Stimulated activated CD8-positive, alpha-beta memory T cell treated with anti-CD3 and anti-CD28 coated beads, Interleukin-4, amount 100 ng/mL, for 24 hours (primary cell): ENCODE results near the gene AGTPBP1.
"Not testable (repeated sequence)": the region's sequence is repeated elsewhere in the genome, so short reads cannot be mapped to it uniquely, and the experiment has no call there.

ENCODE experiments used
- DNase-seq: peaks from one replicate; pipeline ENCODE4 v3.0.0-alpha.2; 2020; ENCODE audit warnings: low read depth

AGTPBP1 gene

GRCh38 chr9:85741875-85742596 lies at the start of gene AGTPBP1:
Gene AGTPBP1, minus strand, starts transcription at chr9:85741954. Its CDS starts 29,421 bp downstream, at chr9:85712533.
- DNase-seq, result peak; percentile 98

GRCh38 chr9:85786116-85786515 lies 44.4 kb upstream of the AGTPBP1 start:
- not testable (repeated sequence) for DNase-seq

GRCh38 chr9:85773844-85774243 lies 32.1 kb upstream of the AGTPBP1 start:
- not testable (repeated sequence) for DNase-seq

GRCh38 chr9:85761802-85762201 lies 20.0 kb upstream of the AGTPBP1 start:
- not testable (repeated sequence) for DNase-seq

GRCh38 chr9:85757716-85758115 lies 16.0 kb upstream of the AGTPBP1 start:
- DNase-seq, result not testable (repeated sequence)

GRCh38 chr9:85756216-85756615 lies 14.5 kb upstream of the AGTPBP1 start:
- DNase-seq, result not testable (repeated sequence)

- no peak for DNase-seq
These were observed 4.6 kb upstream of the AGTPBP1 start for GRCh38 chr9:85746309-85746708.

- no peak for DNase-seq
These were observed 3.4 kb upstream of the AGTPBP1 start for GRCh38 chr9:85745203-85745602.

GRCh38 chr9:85744480-85744879 lies 2.7 kb upstream of the AGTPBP1 start:
- no peak for DNase-seq

GRCh38 chr9:85743275-85744128 lies 1.7 kb upstream of the AGTPBP1 start:
- DNase-seq, result no peak

GRCh38 chr9:85742597-85742936 lies 813 bp upstream of the AGTPBP1 start:
- DNase-seq, result no peak

GRCh38 chr9:85741095-85741874 lies 469 bp downstream of the AGTPBP1 start:
- DNase-seq, result peak; percentile 28

- DNase-seq, result no peak
These were observed 1.0 kb downstream of the AGTPBP1 start for GRCh38 chr9:85740787-85741094.

GRCh38 chr9:85738509-85738908 lies 3.2 kb downstream of the AGTPBP1 start:
- no peak for DNase-seq

- DNase-seq, result no peak
These were observed 4.1 kb downstream of the AGTPBP1 start for GRCh38 chr9:85737671-85738070.

- no peak for DNase-seq
These were observed 10.7 kb downstream of the AGTPBP1 start for GRCh38 chr9:85730916-85731630.

- no peak for DNase-seq
These were observed 11.9 kb downstream of the AGTPBP1 start for GRCh38 chr9:85729882-85730281.

- no peak for DNase-seq
These were observed 14.3 kb downstream of the AGTPBP1 start for GRCh38 chr9:85727500-85727899.

- DNase-seq, result no peak
These were observed 15.0 kb downstream of the AGTPBP1 start for GRCh38 chr9:85726737-85727136.

- DNase-seq, result peak; percentile 22
These were observed 18.5 kb downstream of the AGTPBP1 start for GRCh38 chr9:85723215-85723614.

GRCh38 chr9:85719411-85719810 lies 22.3 kb downstream of the AGTPBP1 start:
- DNase-seq, result not testable (repeated sequence)

- not testable (repeated sequence) for DNase-seq
These were observed 23.9 kb downstream of the AGTPBP1 start for GRCh38 chr9:85717818-85718217.
